ENCODE measurements around the gene CEP19.
A peak's percentile ranks its signal among the peaks of the same experiment; 100 is the strongest.

CEP19 gene

GRCh38 chr3:196666001-196666867, 45.8 kb downstream of the CEP19 start:
- peak; percentile 27 for DNase-seq (ENCODE audit: low spot score)

- DNase-seq (ENCODE audit: low spot score) = peak; percentile 58
Measured at GRCh38 chr3:196662711-196663571, 49.1 kb downstream of the CEP19 start.

GRCh38 chr3:196662033-196662432, 50.0 kb downstream of the CEP19 start:
- DNase-seq (ENCODE audit: low spot score) = no peak

GRCh38 chr3:196661400-196661799, 50.6 kb downstream of the CEP19 start:
- DNase-seq (ENCODE audit: low spot score) = no peak

GRCh38 chr3:196660381-196661166, 51.5 kb downstream of the CEP19 start:
- DNase-seq (ENCODE audit: low spot score) = no peak

GRCh38 chr3:196659901-196660351, 52.1 kb downstream of the CEP19 start:
- no peak for DNase-seq (ENCODE audit: low spot score)
